IPS DF 4.7 (cell line): ENCODE data around the gene ALKBH2.

Experiments used
- DNase-seq: peaks from one replicate; pipeline ENCODE4 v3.0.0-alpha.2; 2013; ENCODE audit warnings: low spot score; ENCODE audit errors: extremely low read depth

The ALKBH2 gene

GRCh38 chr12:109093022-109093918, at the start of gene ALKBH2:
Gene ALKBH2, minus strand, starts transcription at chr12:109093472. Its CDS starts 686 bp downstream, at chr12:109092786.
- DNase-seq: no peak

- no peak for DNase-seq
These were observed 47.3 kb upstream of the ALKBH2 start for GRCh38 chr12:109140560-109140959.

DNA sequence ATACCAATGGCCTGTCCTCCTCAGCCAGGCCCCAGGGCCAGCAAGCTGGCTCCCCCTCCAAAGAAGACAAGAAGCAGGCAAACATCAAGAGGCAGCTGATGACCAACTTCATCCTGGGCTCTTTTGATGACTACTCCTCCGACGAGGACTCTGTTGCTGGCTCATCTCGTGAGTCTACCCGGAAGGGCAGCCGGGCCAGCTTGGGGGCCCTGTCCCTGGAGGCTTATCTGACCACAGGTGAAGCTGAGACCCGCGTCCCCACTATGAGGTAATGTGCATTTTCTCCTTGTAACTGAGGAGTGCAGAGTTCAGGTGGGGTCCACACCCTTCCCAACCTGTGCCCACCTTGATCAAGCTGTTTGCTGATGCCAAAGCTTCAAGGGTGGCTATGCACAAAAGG, 46.5 kb upstream of the ALKBH2 start:
- no peak for DNase-seq

DNA sequence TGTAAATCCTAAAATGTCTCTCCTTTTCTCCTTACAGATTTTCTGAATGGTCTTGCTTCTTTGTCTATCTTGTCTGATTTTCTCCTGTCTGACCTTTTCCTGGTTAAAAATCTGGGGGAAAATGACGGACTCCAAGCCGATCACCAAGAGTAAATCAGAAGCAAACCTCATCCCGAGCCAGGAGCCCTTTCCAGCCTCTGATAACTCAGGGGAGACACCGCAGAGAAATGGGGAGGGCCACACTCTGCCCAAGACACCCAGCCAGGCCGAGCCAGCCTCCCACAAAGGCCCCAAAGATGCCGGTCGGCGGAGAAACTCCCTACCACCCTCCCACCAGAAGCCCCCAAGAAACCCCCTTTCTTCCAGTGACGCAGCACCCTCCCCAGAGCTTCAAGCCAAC, 46.1 kb upstream of the ALKBH2 start:
- DNase-seq: no peak

DNA sequence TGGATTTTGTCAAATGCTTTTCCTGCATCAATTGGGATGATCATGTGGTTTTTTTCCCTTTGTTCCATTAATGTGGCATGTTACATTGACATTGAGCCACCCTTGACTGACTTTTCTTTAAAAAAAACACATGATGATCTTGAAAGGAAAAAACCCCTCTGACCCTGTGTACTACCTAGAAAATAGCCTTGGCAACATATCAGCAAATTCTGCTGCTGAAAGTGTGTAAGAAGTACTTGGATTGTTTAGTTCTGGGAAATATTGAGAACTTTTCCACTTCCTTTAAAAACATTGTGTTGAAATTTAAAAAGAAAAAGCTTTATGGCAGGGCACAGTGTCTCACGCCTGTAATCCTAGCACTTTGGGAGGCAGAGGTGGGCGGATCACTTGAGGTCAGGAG, 43.8 kb upstream of the ALKBH2 start:
- no peak for DNase-seq

GRCh38 chr12:109134186-109134917, 41.1 kb upstream of the ALKBH2 start:
- DNase-seq: peak; percentile 19

DNA sequence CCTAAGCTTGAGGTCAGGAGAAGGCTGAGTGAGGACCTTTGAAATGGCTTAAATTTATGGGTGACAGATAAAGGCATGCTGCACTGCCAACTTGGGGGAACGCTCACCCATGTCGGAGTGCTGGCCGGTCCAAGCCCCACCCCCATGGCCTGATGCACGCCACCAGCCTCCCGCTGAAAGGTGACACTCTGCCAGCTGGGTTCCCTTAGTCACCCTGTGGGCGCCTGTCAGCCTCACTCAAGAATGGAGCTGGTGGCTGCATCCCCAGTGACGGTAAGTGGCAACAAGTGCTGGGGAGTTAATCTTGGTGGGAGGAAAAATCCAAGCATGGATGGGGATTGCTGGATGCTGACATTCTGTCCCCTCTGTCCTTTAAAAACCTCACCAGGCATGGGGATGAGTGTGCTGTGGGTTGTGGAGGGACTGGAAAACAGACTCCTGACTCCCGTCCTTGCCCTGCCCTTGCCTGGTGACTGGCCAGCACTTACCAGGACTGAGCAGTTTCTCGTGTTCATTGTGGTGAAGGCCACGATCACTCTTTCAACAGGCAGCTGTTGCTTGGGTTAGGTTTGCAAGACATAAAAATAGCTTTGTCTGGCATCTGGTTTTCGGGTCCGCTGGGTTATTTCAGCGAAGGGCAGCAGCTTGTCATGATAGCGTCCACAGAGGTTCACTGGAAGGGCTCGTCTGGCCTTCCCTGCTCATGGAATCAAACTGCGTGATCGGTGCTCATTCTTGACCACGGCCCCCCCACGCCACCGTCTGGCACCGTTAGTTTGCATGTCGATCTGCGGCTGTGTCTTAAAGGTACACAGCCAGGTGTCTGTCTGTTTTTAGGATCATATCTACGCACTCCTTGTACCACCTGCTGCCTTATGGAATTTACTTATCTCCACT, 38.1 kb upstream of the ALKBH2 start:
- no peak for DNase-seq

GRCh38 chr12:109130297-109131153, 37.3 kb upstream of the ALKBH2 start:
- no peak for DNase-seq

DNA sequence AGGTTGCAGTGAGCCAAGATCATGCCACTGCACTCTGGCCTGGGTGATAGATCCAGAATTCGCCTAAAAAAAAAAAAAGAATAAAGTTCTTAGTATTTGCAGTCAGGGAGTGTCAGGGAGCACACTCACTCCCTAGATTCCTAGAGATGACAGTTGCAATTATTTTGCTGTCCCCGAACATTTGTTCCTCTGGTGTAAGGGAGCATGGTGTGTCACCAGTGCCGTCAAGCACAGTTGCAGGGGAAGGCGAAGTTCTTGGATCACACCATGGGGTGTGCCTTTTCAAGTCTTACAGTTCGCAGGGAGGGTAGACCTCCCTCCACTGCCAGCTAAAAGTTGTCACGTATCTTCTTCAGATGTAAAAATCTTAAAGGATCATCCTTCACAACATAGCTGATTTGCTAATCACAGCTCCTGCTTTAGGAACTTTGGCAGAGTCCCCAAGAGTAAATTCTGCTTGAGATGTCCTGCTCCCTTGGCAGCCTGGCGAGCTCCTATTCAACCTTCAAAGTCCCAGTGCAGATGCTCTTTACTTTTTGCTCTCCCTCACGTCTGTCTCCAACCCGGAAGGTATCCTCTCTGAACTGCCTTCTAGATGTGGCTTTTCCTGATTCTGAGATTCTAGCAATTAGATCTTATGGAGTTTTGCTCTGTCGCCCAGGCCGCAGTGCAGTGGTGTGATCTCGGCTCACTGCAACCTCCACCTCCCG, 34.4 kb upstream of the ALKBH2 start:
- DNase-seq: no peak

DNA sequence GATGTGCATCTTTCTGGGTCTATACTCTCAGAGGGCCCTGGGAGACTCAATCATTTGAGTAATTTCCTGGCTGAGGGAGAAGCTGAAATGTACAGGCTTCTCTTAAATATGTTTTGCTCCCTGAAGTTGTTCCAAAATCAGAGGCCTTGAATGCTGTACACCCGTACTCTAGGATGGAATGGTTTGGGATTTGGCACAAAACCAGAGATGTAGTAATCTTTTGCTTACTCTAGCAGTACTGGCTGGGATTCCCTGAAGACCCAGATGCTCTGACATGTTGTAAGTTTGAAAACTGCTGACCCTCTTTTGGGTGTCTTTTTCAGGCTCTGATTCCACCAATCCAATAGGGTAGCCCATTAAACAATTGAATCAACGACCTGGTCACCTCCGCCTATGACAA, 33.5 kb upstream of the ALKBH2 start:
- no peak for DNase-seq

- DNase-seq: no peak
These were observed 32.5 kb upstream of the ALKBH2 start for GRCh38 chr12:109125791-109126190.

GRCh38 chr12:109124878-109125648, 31.8 kb upstream of the ALKBH2 start:
- no peak for DNase-seq

DNA sequence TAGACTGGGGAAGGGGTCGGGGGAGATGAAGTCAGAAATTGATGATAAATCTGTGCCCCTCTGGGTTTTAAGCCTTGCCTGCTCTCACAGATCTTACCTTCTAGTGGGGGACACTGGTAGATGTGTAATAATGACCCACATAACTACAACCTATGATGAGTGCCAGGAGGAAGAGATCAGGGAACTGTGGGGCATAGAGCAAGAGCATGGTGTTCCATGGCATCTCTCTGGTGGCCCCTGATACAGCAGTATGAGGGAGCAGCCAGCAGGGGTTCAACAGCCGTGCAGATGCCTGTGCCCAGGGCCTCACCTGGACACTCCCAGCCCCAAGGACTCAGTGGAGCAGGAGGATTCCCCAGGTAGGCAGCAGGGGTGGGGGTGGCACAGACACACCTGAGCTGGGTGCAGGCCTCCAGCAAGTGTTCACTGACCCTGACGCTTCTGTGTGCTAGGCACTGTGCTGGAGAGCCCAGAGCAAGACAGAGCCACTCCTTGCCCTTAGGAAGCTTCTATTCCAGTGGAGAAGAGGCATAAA, 28.1 kb upstream of the ALKBH2 start:
- no peak for DNase-seq

DNA sequence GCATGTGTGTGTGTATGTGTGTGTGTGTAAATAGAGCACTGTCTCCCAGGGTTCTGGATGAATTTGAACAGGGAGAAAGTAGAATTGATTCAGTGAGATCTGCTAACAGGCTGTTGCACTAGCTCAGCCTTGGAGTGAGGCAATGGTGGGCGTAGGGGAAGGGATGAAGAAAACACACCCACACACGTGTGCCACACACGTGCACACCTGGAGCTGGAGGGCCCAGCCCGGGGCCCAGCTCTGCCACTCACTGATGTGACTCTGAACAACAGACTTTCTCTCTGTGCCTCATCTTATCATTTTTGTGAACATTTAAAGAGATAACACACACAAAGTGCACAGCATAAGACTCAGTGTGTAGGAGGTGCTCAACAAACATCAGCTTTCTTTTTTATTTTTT, 27.3 kb upstream of the ALKBH2 start:
- DNase-seq: no peak

- DNase-seq: no peak
These were observed 26.8 kb upstream of the ALKBH2 start for GRCh38 chr12:109120095-109120494.

GRCh38 chr12:109116611-109116949, 23.3 kb upstream of the ALKBH2 start:
- DNase-seq: no peak

DNA sequence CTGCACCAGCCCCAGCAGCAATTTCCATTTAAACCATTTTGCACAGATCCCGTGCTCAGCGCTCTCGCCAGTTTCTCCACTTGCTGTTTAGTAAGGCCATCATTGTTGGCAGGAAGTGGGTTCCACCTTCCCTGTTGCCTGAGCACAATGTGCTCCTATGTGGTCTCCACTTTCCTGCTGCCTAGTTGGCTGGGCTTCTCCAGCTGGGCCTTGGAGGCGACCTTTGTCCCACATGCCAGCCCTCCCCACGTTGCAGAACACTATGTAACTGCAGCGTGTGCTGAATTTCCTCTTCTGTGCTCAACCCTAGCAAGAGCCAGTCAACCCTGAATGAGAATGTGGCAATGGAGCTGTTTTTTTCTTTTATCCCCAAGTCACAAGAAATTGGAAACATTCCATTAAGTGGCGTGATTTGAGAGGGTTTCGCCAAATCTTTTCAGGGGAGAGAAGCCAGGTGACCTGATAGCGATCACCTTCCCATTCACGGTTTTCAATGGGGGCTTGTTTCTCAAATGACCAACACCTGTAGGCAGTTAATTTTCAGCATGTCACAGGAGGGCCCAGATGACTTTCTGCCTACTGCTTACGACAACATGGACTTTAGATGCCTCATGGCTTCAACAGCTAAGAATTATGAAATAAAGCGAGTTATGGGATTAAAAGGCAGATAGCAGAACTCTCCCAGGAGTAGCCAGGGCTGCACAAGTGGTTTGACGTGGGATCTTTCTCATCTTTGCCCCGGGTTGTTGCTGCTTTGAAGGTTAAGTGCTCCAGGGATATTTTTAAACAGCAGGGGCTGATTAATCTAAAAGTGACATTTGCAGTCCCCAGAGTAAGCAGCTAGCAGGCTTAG, 22.7 kb upstream of the ALKBH2 start, which contains the start of gene ACACB:
ACACB (plus strand) TSS at position 830 of the 853 bp plus-strand sequence. CDS start 22,819 bp downstream, outside the sequence.
- no peak for DNase-seq

DNA sequence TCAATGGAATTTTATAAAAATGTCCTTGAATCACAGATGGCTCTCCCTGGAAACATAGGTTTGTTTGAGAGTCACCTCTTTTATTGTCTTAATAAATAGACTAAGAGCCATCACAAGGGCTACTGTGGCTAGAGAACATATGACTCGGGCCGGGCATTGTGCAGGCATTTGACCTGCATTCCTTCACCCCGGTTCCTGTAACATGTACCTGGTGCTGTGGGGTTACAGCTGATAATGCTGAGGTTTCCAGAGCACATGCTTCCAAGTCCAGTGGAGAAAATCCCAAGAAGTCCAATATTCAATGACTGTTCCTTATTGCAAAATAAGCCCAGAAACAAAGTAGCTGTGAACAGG, 22.1 kb upstream of the ALKBH2 start:
- no peak for DNase-seq
